ENCODE measurements around the gene CADPS2.

Gene CADPS2

DNA sequence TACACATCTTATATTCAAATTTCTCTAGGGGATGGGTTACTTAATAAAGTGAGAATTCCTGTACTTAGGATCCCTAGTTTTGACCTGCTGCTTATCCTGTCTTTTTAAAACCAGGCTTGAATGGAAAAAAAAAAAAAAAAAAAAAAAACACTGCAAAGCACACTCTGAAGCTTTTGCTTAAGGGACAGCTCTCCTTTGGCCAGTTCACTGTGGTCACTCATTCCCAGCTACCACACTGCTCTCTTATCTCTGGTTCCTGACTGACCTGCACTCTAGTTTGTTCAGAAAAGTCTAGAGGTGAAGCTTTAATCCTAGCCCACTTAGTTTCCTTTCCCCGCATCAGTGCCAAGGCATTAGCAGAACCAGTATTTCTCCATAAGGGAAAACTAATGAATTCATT lies 82.4 kb downstream of the CADPS2 start:
- no peak for DNase-seq (ENCODE audit: extremely low read depth, low read depth)
- TF ChIP-seq, protein P1, sequence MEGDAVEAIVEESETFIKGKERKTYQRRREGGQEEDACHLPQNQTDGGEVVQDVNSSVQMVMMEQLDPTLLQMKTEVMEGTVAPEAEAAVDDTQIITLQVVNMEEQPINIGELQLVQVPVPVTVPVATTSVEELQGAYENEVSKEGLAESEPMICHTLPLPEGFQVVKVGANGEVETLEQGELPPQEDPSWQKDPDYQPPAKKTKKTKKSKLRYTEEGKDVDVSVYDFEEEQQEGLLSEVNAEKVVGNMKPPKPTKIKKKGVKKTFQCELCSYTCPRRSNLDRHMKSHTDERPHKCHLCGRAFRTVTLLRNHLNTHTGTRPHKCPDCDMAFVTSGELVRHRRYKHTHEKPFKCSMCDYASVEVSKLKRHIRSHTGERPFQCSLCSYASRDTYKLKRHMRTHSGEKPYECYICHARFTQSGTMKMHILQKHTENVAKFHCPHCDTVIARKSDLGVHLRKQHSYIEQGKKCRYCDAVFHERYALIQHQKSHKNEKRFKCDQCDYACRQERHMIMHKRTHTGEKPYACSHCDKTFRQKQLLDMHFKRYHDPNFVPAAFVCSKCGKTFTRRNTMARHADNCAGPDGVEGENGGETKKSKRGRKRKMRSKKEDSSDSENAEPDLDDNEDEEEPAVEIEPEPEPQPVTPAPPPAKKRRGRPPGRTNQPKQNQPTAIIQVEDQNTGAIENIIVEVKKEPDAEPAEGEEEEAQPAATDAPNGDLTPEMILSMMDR (IDR thresholded peaks at IDR 0.05; ENCODE audit: low read depth, low read length) = no peak

DNA sequence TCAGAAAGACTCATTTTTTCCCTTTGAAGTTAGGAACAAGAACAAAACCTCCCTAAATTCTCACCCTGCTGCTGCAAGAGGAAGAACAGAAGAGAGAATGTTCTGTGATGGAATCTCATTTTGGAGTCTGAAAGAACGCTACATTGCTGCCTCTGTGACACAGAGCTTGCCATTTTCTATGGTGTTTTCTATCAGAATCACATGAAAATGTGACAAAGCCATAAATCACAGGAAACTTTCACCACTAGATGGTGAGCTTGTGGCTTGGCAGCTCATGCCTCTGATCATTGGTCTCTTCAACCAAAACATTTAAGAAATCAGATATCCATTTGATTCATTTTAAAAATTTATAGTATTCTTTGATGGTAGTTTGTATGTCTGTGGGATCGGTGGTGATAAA lies 82.9 kb downstream of the CADPS2 start:
- TF ChIP-seq, protein P1 (IDR thresholded peaks at IDR 0.05; ENCODE audit: low read depth, low read length) = peak; percentile 65
- DNase-seq (ENCODE audit: extremely low read depth, low read depth) = peak; percentile 2

DNA sequence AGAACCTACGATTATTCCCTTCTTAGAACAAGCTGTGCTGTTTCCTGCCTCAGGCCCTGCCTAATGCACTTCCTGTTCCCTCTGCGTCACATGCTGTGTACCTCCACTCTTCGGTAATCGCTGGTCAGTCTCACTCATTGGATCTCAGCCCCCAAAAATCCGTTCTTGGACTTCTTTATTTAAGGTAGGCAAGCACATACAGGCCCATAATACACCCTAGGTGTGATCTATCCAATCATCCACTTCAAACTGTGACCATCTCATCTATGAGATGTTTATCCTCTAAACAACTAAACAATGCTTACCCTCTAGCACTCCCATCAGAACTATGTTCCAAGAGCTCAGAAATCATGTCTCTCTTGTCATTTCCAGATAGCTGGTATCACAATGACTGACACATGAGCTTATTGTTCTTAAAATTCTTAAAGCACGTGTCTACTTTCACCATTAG lies 83.9 kb downstream of the CADPS2 start:
- DNase-seq (ENCODE audit: extremely low read depth, low read depth) = no peak
- TF ChIP-seq, protein P1 (IDR thresholded peaks at IDR 0.05; ENCODE audit: low read depth, low read length) = no peak

DNA sequence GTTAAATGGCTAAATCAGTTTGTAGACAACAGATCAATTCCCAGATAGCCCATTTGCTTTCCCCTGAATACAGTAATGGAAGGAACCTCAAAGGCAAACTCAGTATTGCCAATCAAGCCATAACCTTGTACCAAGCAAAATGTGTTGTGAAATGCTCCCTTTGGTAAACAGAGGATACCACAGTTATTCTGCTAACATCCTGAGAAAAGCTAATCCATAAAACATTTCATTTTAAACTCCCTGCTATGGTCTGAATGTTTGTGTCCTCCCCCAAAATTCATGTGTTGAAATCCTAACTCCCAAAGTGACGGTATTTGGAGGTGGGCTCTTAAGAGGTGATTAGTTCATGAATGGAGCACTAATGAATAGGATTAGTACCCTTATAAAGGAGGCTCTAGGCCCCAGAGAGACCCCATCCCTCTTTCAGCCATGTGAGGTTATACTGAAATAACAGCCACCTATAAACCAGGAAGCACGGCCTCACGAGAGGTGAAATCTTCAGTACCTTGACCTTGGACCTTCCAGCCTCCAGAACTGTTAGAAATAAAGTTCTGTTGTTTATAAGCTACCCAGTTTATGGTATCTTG lies 94.2 kb downstream of the CADPS2 start:
- no peak for DNase-seq (ENCODE audit: extremely low read depth, low read depth)
- TF ChIP-seq, protein P1 (IDR thresholded peaks at IDR 0.05; ENCODE audit: low read depth, low read length) = no peak

DNA sequence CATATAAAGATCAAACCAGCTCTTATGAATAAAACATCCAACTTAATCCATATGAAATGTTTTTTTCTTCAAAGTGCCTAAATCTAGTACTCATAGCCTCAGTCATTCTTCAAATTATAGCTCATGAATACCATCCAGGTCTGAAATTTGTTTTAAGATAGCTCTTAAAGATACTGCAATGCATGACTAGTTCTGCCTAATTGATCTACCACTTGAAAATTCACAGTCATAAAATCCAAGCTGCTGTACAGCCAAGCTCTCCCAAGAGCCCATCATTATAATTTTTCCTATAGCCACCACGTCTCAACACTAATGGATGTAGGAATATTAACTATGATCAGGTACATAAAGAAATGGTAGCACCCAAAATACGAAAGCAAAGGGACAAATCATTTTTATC lies 95.7 kb downstream of the CADPS2 start:
- TF ChIP-seq, protein P1 (IDR thresholded peaks at IDR 0.05; ENCODE audit: low read depth, low read length) = no peak
- no peak for DNase-seq (ENCODE audit: extremely low read depth, low read depth)

DNA sequence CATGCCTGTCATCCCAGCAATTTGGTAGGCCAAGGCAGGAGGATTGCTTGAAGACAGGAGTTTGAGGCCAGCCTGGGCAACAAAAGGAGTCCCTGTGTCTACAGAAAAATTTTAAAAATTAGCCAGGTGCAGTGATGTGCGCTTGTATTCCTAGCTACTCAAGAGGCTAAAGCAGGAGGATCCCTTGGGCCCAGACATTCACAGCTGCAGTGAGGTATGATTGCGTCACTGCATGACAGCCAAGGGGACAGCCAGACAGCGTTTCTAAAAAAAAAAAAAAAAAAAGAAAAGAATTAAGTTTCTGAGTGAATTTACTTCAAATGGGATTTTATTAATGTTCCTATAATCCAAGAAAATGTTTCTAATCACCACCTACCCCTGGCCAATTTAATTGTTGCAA lies 96.1 kb downstream of the CADPS2 start:
- TF ChIP-seq, protein P1 (IDR thresholded peaks at IDR 0.05; ENCODE audit: low read depth, low read length) = no peak
- no peak for DNase-seq (ENCODE audit: extremely low read depth, low read depth)

DNA sequence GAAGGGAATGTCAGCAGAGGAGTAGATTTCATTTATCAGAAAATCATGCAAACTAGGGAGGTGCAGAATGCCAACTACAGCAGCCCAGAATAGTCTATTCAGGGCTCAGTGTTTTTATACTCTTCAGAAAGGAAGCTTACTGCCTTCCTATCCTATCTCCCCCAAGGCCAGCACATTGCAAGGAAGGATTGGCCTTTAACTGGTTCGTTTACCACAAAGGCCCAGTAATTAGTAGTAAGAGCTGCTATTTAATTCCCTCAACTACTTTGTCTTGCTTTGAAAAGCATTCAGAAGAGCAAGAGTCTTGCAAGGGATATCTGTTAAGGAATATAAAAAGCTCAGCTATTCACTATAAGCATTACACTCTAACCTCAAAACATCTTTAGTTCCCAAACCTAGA lies 97.1 kb downstream of the CADPS2 start:
- TF ChIP-seq, protein P1 (IDR thresholded peaks at IDR 0.05; ENCODE audit: low read depth, low read length) = no peak
- DNase-seq (ENCODE audit: extremely low read depth, low read depth) = no peak

Measured in AG09319 (cell line).